NT2/D1 (cell line): ENCODE results near the gene RNU6-9.

Experiments used
- SUZ12 ChIP-seq: IDR thresholded peaks from 2 replicates; pipeline ENCODE4 v1.6.1; 2011; ENCODE audit not compliant: insufficient read length, insufficient read depth; ENCODE audit errors: extremely low read depth
- ZNF274 ChIP-seq: IDR thresholded peaks from 2 replicates; pipeline ENCODE4 v1.6.1; 2011; ENCODE audit warnings: mild to moderate bottlenecking, low read depth, low read length

GRCh38 chr19:939922-940321 lies 46.6 kb downstream of the RNU6-9 start:
- TF ChIP-seq ZNF274, result no peak
- no peak for TF ChIP-seq SUZ12
